Measurements from ENCODE around the gene LTBP2.

LTBP2 gene

DNA sequence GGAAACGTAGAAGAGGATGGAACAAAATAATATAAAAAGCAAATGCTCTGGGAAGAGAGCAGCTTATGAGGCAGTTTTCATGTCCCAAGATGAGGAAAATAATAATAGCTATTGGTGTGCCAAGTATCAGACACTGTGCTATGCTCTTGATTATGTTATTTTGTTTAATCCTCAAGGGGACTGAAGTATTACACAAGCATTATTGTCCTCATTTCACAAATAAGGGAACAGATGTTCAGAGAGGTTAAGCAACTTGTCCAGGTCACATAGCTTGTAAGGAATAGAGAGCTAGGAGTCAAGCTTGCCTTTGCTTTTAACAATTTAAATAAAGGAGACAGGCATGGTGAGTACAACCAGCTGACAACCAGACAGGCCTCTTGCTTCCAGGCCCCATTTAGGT is 26.9 kb upstream of the LTBP2 start:
- peaks cover 30% of the 10 kb centered on the region for H3K4me1 ChIP-seq (ENCODE audit: control insufficient read depth, insufficient read depth, low read length)
- no peak overlapping the region for H3K4me3 ChIP-seq (ENCODE audit: insufficient read depth, low read depth, low read length)
- H3K36me3 ChIP-seq (ENCODE audit: control insufficient read depth, insufficient read depth, low read length): no peaks in the 10 kb centered on the region
- no peaks in the 10 kb centered on the region for H3K27me3 ChIP-seq (ENCODE audit: control insufficient read depth, insufficient read depth, low read length, poor library complexity, severe bottlenecking)
- H3K27ac ChIP-seq (ENCODE audit: insufficient read depth, low read depth, low read length, poor library complexity, severe bottlenecking): no peak overlapping the region
- H3K9me3 ChIP-seq (ENCODE audit: control insufficient read depth, low read length): no peaks in the 10 kb centered on the region
- WGBS, 2 experiments: 89 to 96% methylated on average over 1 of the region's 1 CpG

DNA sequence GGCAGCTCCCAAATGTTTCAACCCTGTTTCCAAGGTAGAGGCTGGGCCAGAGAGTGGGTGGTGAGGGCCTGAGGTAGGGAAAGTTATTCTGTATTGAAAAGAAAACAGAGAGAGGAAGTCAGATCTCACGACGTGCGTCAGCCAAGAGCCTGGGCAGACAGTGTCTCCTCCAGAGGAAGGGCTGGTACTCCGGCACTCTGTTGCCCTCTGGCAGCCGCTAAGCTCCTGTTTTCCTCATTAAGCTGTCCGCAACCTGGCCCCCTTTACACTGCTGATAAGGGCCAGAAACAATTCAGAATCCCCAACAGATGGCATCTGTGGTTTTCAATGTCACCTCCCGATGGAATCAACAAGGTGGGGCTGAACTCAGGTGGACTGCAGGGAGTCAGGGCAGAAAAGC is 26.0 kb upstream of the LTBP2 start:
- Histone ChIP-seq H3K36me3 (ENCODE audit: control insufficient read depth, insufficient read depth, low read length) (no peaks in the 10 kb centered on the region), H3K27ac (ENCODE audit: insufficient read depth, low read depth, low read length, poor library complexity, severe bottlenecking) (no peak overlapping the region), H3K27me3 (ENCODE audit: control insufficient read depth, insufficient read depth, low read length, poor library complexity, severe bottlenecking) (no peaks in the 10 kb centered on the region), H3K9me3 (ENCODE audit: control insufficient read depth, low read length) (no peaks in the 10 kb centered on the region), H3K4me3 (ENCODE audit: insufficient read depth, low read depth, low read length) (no peak overlapping the region), H3K4me1 (ENCODE audit: control insufficient read depth, insufficient read depth, low read length) (peaks cover 30% of the 10 kb centered on the region)
- WGBS, 2 experiments: 82 to 85% methylated on average over 7 of the region's 7 CpGs

DNA sequence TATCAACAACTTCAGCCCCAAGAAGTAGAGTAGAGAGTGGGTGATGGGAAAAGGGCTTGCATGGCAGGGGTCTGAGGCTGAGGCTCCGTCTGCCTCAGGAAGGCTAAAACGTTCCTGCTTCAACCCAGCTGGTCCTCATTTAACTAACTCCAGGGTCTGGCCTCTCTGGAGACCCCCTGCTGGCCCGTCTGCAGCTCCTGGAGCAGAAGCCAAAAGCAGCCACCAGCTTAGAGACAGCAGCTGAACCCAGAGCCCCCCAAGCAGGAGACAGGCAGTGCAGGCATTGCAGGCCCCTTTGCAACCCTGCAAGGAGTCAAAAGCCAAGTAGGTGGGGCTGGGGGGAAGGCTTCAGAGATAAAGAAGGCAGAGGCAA is 25.1 kb upstream of the LTBP2 start:
- H3K27me3 ChIP-seq (ENCODE audit: control insufficient read depth, insufficient read depth, low read length, poor library complexity, severe bottlenecking): no peaks in the 10 kb centered on the region
- H3K9me3 ChIP-seq (ENCODE audit: control insufficient read depth, low read length): no peaks in the 10 kb centered on the region
- H3K36me3 ChIP-seq (ENCODE audit: control insufficient read depth, insufficient read depth, low read length): no peaks in the 10 kb centered on the region
- WGBS, 2 experiments: 19 to 29% methylated on average over 3 of the region's 3 CpGs
- no peak overlapping the region for H3K4me3 ChIP-seq (ENCODE audit: insufficient read depth, low read depth, low read length)
- no peak overlapping the region for H3K27ac ChIP-seq (ENCODE audit: insufficient read depth, low read depth, low read length, poor library complexity, severe bottlenecking)
- peaks cover 31% of the 10 kb centered on the region for H3K4me1 ChIP-seq (ENCODE audit: control insufficient read depth, insufficient read depth, low read length)

DNA sequence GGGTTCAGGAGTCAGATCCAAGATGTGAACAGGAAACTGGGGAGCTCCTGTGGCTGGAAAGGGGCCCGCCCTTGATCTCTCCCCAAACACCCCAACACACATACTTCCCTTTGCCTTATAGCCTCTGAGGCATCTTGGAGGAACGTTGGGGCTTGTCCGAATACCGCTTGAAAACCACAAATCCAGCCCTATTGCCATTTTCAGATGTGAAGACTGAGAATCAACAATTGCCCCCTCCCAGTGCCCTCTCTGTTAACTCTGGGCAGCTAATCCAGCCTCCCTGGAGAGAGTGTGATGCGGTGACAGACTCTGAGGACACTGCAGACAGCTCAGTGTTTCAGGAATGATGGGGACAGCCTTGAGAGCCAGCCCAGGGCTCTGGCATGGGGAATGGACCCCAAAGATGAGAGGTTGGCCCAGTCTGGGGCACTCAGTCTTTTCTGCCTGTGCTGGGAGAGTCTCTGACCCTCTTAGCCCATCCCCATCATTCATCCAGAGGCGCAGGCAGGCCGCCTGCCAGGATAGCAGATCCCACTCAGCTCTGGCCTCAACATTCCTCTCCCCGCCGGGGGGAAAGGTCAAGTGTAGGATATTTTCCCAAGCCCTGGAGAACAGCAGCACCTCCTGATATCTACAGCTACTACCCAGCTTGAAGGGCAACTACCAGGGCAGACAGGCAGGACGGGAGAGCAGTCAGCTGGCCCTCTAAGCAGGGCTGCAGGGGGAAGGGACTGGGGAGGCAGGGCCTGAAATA is 24.6 kb upstream of the LTBP2 start:
- 80 to 81% methylated on average over 10 of the region's 10 CpGs for WGBS, 2 experiments

DNA sequence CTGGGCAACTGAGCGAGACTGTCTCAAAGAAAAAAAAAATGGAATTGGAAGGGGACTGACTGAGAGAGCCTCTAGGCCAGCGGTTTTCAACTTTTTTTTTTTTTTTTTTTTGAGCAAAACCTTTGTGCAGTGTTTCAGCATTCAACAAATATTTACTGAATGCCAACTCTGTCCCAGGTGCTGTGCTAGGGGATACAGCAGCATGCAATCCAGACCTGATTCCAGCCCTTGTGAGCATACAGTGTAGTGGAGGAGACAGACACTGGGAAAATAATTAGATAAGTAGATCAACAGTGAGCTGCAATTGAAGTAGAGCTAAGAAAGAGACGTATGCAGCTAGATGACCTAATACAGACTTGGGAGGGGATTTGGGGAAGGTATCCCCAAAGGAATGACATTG is 23.8 kb upstream of the LTBP2 start:
- Histone ChIP-seq H3K4me3 (ENCODE audit: insufficient read depth, low read depth, low read length) (no peak overlapping the region), H3K27ac (ENCODE audit: insufficient read depth, low read depth, low read length, poor library complexity, severe bottlenecking) (no peak overlapping the region), H3K27me3 (ENCODE audit: control insufficient read depth, insufficient read depth, low read length, poor library complexity, severe bottlenecking) (no peaks in the 10 kb centered on the region), H3K4me1 (ENCODE audit: control insufficient read depth, insufficient read depth, low read length) (peaks cover 44% of the 10 kb centered on the region), H3K36me3 (ENCODE audit: control insufficient read depth, insufficient read depth, low read length) (no peaks in the 10 kb centered on the region), H3K9me3 (ENCODE audit: control insufficient read depth, low read length) (no peaks in the 10 kb centered on the region)
- WGBS, 2 experiments: 88 to 96% methylated on average over 3 of the region's 3 CpGs

More for the DNA sequence above, 24.6 kb upstream of the LTBP2 start:
- Histone ChIP-seq H3K27ac (ENCODE audit: insufficient read depth, low read depth, low read length, poor library complexity, severe bottlenecking) (no peak overlapping the region), H3K4me1 (ENCODE audit: control insufficient read depth, insufficient read depth, low read length) (peaks cover 37% of the 10 kb centered on the region), H3K9me3 (ENCODE audit: control insufficient read depth, low read length) (no peaks in the 10 kb centered on the region), H3K4me3 (ENCODE audit: insufficient read depth, low read depth, low read length) (no peak overlapping the region), H3K36me3 (ENCODE audit: control insufficient read depth, insufficient read depth, low read length) (no peaks in the 10 kb centered on the region), H3K27me3 (ENCODE audit: control insufficient read depth, insufficient read depth, low read length, poor library complexity, severe bottlenecking) (no peaks in the 10 kb centered on the region)

DNA sequence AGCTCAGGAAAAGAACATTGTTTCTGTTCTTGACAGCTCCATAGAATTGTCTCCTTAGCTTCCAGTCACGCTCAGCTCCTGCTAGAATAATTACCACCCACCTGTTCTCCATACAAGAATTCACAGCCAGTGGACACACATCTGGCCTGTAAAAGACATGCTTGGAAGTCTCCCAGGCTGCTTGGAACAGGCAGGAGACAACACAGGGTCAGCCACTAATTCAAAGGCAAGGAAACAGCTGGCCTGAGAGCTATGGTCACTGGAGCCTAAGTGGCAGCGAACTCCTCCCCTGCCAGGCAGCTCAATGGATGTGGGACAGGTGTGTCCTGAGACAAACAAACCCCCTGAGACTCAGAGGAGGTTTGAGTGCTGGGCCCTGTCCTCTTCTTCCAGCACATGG is 22.9 kb upstream of the LTBP2 start:
- H3K27ac ChIP-seq (ENCODE audit: insufficient read depth, low read depth, low read length, poor library complexity, severe bottlenecking): no peak overlapping the region
- WGBS, 2 experiments: 75 to 80% methylated on average over 2 of the region's 2 CpGs

DNA sequence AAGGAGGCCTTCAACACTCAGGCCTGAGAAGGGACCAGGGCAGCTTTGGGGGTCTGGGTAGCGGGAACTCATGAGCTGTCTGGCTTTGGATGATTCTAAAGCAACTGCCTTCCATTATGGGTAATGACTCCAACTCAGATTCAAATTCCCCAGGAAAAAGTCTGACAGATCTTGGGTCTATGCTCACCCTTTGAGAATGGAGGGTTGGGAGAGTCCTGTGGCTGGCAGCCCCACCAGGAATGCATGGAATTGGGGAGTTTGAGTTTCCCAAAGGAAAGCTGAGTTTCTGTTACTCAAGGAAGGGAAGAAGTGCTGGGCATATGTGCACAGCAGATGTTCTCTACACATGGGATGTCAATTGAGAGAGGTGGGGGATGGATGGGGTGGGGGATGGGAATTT is 22.4 kb upstream of the LTBP2 start:
- Histone ChIP-seq H3K9me3 (ENCODE audit: control insufficient read depth, low read length) (no peaks in the 10 kb centered on the region), H3K4me1 (ENCODE audit: control insufficient read depth, insufficient read depth, low read length) (peaks cover 44% of the 10 kb centered on the region), H3K4me3 (ENCODE audit: insufficient read depth, low read depth, low read length) (no peak overlapping the region), H3K27me3 (ENCODE audit: control insufficient read depth, insufficient read depth, low read length, poor library complexity, severe bottlenecking) (no peaks in the 10 kb centered on the region), H3K27ac (ENCODE audit: insufficient read depth, low read depth, low read length, poor library complexity, severe bottlenecking) (no peak overlapping the region), H3K36me3 (ENCODE audit: control insufficient read depth, insufficient read depth, low read length) (no peaks in the 10 kb centered on the region)
- 90 to 97% methylated on average over 1 of the region's 1 CpG for WGBS, 2 experiments

More for the DNA sequence above, 22.9 kb upstream of the LTBP2 start:
- H3K27me3 ChIP-seq (ENCODE audit: control insufficient read depth, insufficient read depth, low read length, poor library complexity, severe bottlenecking): no peaks in the 10 kb centered on the region
- peaks cover 44% of the 10 kb centered on the region for H3K4me1 ChIP-seq (ENCODE audit: control insufficient read depth, insufficient read depth, low read length)
- no peak overlapping the region for H3K4me3 ChIP-seq (ENCODE audit: insufficient read depth, low read depth, low read length)
- no peaks in the 10 kb centered on the region for H3K36me3 ChIP-seq (ENCODE audit: control insufficient read depth, insufficient read depth, low read length)
- H3K9me3 ChIP-seq (ENCODE audit: control insufficient read depth, low read length): no peaks in the 10 kb centered on the region

DNA sequence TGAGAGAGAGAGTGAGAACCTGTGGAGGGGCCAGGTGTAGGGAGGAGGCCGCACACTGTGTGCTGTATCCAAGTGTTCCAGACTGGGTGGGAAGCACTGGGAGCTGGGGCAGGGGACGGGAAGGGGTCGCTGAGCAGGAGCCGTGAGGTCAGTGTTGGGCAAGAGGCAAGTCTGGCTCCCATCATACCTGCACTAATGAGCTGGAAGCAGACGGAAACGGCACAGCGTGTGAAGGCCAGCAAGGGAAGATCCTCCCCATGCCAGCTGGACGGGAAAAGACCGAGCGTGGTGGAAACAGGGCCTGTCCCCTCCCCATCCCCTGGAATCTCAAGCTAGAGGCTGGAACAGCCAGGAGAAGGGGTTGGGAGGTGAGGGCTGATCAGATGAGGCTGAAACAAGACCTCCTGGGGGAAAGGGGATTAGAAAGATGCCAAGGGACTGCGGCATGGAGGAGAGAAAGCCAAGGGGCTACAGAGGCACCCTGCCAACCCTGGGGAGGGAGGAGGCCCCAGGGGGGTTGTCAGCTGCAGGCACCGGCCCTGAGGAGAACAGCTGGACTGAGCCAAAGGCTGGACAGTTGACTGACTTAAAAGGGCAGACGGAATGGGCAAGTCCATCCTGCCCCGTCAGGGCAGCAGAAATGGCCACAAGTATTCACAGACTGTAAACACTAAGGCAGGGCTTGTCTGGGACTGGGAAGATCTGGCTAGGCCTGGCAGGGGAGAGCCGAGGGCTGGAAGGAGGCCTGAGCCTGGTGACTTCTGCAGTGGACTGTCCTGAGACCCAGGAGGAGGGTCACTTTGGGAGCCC is 19.0 kb upstream of the LTBP2 start:
- Histone ChIP-seq H3K27me3 (ENCODE audit: control insufficient read depth, insufficient read depth, low read length, poor library complexity, severe bottlenecking) (no peaks in the 10 kb centered on the region), H3K4me1 (ENCODE audit: control insufficient read depth, insufficient read depth, low read length) (peaks cover 29% of the 10 kb centered on the region), H3K9me3 (ENCODE audit: control insufficient read depth, low read length) (no peaks in the 10 kb centered on the region), H3K27ac (ENCODE audit: insufficient read depth, low read depth, low read length, poor library complexity, severe bottlenecking) (no peak overlapping the region), H3K4me3 (ENCODE audit: insufficient read depth, low read depth, low read length) (no peak overlapping the region), H3K36me3 (ENCODE audit: control insufficient read depth, insufficient read depth, low read length) (no peaks in the 10 kb centered on the region)
- 79 to 83% methylated on average over 15 of the region's 15 CpGs for WGBS, 2 experiments

DNA sequence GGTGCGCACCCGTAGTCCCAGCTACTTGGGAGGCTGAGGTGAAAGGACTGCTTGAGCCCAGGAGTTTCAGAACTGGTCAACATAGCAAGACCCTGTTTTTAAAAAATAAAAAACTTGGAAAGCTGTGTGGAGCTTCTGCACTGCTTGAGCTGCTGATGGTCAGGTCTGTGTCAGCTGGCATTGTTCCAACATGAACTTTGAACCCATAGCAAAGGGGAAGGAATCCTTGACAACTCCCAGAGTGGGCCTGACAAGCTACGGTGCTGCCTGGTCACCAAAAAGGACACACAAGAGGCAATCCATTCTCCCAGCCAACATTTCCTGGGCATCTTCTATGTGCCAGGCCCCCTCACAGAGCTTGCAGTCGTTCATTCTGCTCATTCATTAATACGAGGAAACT is 16.4 kb upstream of the LTBP2 start:
- Histone ChIP-seq H3K27me3 (ENCODE audit: control insufficient read depth, insufficient read depth, low read length, poor library complexity, severe bottlenecking) (no peaks in the 10 kb centered on the region), H3K4me3 (ENCODE audit: insufficient read depth, low read depth, low read length) (no peak overlapping the region), H3K36me3 (ENCODE audit: control insufficient read depth, insufficient read depth, low read length) (no peaks in the 10 kb centered on the region), H3K4me1 (ENCODE audit: control insufficient read depth, insufficient read depth, low read length) (peaks cover 14% of the 10 kb centered on the region), H3K9me3 (ENCODE audit: control insufficient read depth, low read length) (no peaks in the 10 kb centered on the region), H3K27ac (ENCODE audit: insufficient read depth, low read depth, low read length, poor library complexity, severe bottlenecking) (no peak overlapping the region)
- WGBS, 2 experiments: 94 to 95% methylated on average over 5 of the region's 5 CpGs

DNA sequence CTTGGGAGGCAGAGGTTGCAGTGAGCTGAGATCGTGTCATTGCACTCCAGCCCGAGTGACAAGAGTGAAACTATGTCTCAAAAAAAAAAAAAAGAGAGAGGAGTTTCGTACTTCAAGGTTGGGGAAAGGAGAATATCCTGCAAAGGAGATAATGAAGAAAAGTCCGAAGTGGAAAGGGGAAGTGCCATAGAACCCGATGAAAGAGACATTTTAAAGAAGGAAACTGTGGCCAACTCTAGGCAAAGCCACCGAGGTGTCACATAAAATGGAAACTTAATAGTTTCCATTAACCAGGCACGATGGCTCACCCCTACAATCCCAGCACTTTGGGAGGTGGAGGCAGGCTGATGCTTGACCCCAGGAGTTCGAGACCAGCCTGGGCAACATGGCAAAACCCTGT is 15.0 kb upstream of the LTBP2 start:
- no peaks in the 10 kb centered on the region for H3K36me3 ChIP-seq (ENCODE audit: control insufficient read depth, insufficient read depth, low read length)
- no peak overlapping the region for H3K27ac ChIP-seq (ENCODE audit: insufficient read depth, low read depth, low read length, poor library complexity, severe bottlenecking)
- H3K9me3 ChIP-seq (ENCODE audit: control insufficient read depth, low read length): no peaks in the 10 kb centered on the region
- peaks cover 12% of the 10 kb centered on the region for H3K4me1 ChIP-seq (ENCODE audit: control insufficient read depth, insufficient read depth, low read length)
- no peaks in the 10 kb centered on the region for H3K27me3 ChIP-seq (ENCODE audit: control insufficient read depth, insufficient read depth, low read length, poor library complexity, severe bottlenecking)
- WGBS, 2 experiments: 84 to 93% methylated on average over 8 of the region's 8 CpGs
- H3K4me3 ChIP-seq (ENCODE audit: insufficient read depth, low read depth, low read length): no peak overlapping the region

All from ectodermal cell (in vitro differentiated cells).